Colon (tissue), 2 donors: Measurements from ENCODE around the gene APAF1.

Experiments used
- FAIRE-seq: peaks from 2 replicates; lab custom pipeline; 2012; peaks lifted over from hg19 to GRCh38; lab: Jason Lieb, UNC
- donor health status: control.
- donor health status: control.

The APAF1 gene

GRCh38 chr12:98725476-98726247 is 80.6 kb downstream of the APAF1 start:
- no peak for FAIRE-seq

GRCh38 chr12:98727196-98727595 is 82.1 kb downstream of the APAF1 start:
- FAIRE-seq: no peak

- no peak for FAIRE-seq
Measured at GRCh38 chr12:98730412-98730811, 85.3 kb downstream of the APAF1 start.

GRCh38 chr12:98733667-98734350 is 88.7 kb downstream of the APAF1 start:
- no peak for FAIRE-seq

- FAIRE-seq: no peak
Measured at GRCh38 chr12:98735821-98736220, 90.7 kb downstream of the APAF1 start.

GRCh38 chr12:98736352-98737321 is 91.5 kb downstream of the APAF1 start:
- FAIRE-seq: no peak

- no peak for FAIRE-seq
Measured at GRCh38 chr12:98737322-98737712, 92.2 kb downstream of the APAF1 start.

- no peak for FAIRE-seq
Measured at GRCh38 chr12:98738002-98738401, 92.9 kb downstream of the APAF1 start.

- FAIRE-seq: no peak
Measured at GRCh38 chr12:98738539-98738938, 93.4 kb downstream of the APAF1 start.

- no peak for FAIRE-seq
Measured at GRCh38 chr12:98740751-98741150, 95.7 kb downstream of the APAF1 start.

GRCh38 chr12:98741196-98741555 is 96.1 kb downstream of the APAF1 start:
- no peak for FAIRE-seq

GRCh38 chr12:98741556-98742265 is 96.6 kb downstream of the APAF1 start:
- no peak for FAIRE-seq

GRCh38 chr12:98743362-98743953 is 98.4 kb downstream of the APAF1 start:
- no peak for FAIRE-seq

- no peak for FAIRE-seq
Measured at GRCh38 chr12:98744680-98745079, 99.6 kb downstream of the APAF1 start.

- FAIRE-seq: no peak
Measured at GRCh38 chr12:98745578-98746391, 100.7 kb downstream of the APAF1 start.

- no peak for FAIRE-seq
Measured at GRCh38 chr12:98748463-98748862, 103.4 kb downstream of the APAF1 start.

- FAIRE-seq: no peak
Measured at GRCh38 chr12:98750511-98750910, 105.4 kb downstream of the APAF1 start.

- no peak for FAIRE-seq
Measured at GRCh38 chr12:98751580-98752115, 106.6 kb downstream of the APAF1 start.

GRCh38 chr12:98752726-98753125 is 107.6 kb downstream of the APAF1 start:
- FAIRE-seq: no peak

GRCh38 chr12:98754095-98754494 is 109.0 kb downstream of the APAF1 start:
- no peak for FAIRE-seq
